Calu3 (cell line): ENCODE results near the gene ESRRB. TPM values are rescaled to one million over a fixed set of nuclear protein-coding genes. Genes with fewer than 3 reads are reported as not detected.

ENCODE experiments used
- BruUV-seq: library from RNA; stranded (reverse); fragments of 400-500 nt; replicated peaks from 2 replicates; lab custom pipeline; 2021; lab: Mats Ljungman, UMichigan
- CTCF ChIA-PET: fragments of 300-600 bp; sonication (Branson Sonifier 250); formaldehyde crosslinking; loops from one replicate; lab custom pipeline; 2022; ENCODE audit warnings: antibody characterized with exemption; lab: Charles Lee
- DNase-seq: peaks from one replicate; pipeline ENCODE4 v3.0.0; 2022
- H3K27ac Mint-ChIP-seq: one replicate; pipeline ENCODE4 v1.8.0; 2022; ENCODE audit warnings: mixed read lengths; ENCODE audit not compliant: unreplicated experiment
- H3K27me3 Mint-ChIP-seq: one replicate; pipeline ENCODE4 v1.8.0; 2022; ENCODE audit warnings: mixed read lengths; ENCODE audit not compliant: unreplicated experiment
- H3K36me3 Mint-ChIP-seq: one replicate; pipeline ENCODE4 v1.8.0; 2022; ENCODE audit warnings: mild to moderate bottlenecking, moderate library complexity, mixed read lengths; ENCODE audit not compliant: insufficient read depth, unreplicated experiment
- H3K4me1 Mint-ChIP-seq: one replicate; pipeline ENCODE4 v1.8.0; 2022; ENCODE audit warnings: mild to moderate bottlenecking, low read depth, mixed read lengths; ENCODE audit not compliant: unreplicated experiment
- H3K4me3 Mint-ChIP-seq: one replicate; pipeline ENCODE4 v1.8.0; 2022; ENCODE audit warnings: mild to moderate bottlenecking, low read depth, moderate library complexity, mixed read lengths; ENCODE audit not compliant: unreplicated experiment
- H3K9me3 Mint-ChIP-seq: one replicate; pipeline ENCODE4 v1.8.0; 2022; ENCODE audit warnings: low read depth, mixed read lengths; ENCODE audit not compliant: unreplicated experiment
- CTCF ChIP-seq: fragments of 200-600 bp; IDR thresholded peaks from one replicate; pipeline ENCODE4 v1.8.0; 2022; ENCODE audit warnings: antibody characterized with exemption; ENCODE audit not compliant: unreplicated experiment
- intact Hi-C: fragments of 100-400 bp; cut with micrococcal nuclease; formaldehyde crosslinking; loops from one replicate; pipeline ENCODE4 v1.10.0; 2022; ENCODE audit not compliant: unreplicated experiment
- total RNA-seq: library from RNA; stranded (reverse); gene quantifications from 2 replicates; pipeline ENCODE4 v1.2.3, GENCODE V29; 2022

Gene ESRRB
- total RNA-seq, 1 experiment from 2014 or later, result 0.21 TPM

- H3K27me3 Mint-ChIP-seq, result peaks cover 72% of the 10 kb centered on the region
- no peak for DNase-seq
- no peaks in the 10 kb centered on the region for H3K9me3 Mint-ChIP-seq
- H3K27ac Mint-ChIP-seq, result no peak overlapping the region
- CTCF ChIA-PET, result no interaction called here
- no peak overlapping the region for H3K4me3 Mint-ChIP-seq
- no peaks in the 10 kb centered on the region for H3K36me3 Mint-ChIP-seq
- H3K4me1 Mint-ChIP-seq, result no peaks in the 10 kb centered on the region
- BruUV-seq, result no TSS peak
- no peak for TF ChIP-seq CTCF
- intact Hi-C loops, result loop anchor here (10.0 kb wide), 1 partner anchor 485 kb away; no protein-coding TSS in a partner anchor
Measured at GRCh38 chr14:76389841-76390240, 13.9 kb downstream of the ESRRB start.

GRCh38 chr14:76390621-76391020 lies 14.7 kb downstream of the ESRRB start:
- no TSS peak for BruUV-seq
- Mint-ChIP-seq H3K4me1 (no peaks in the 10 kb centered on the region), H3K4me3 (no peak overlapping the region), H3K9me3 (no peaks in the 10 kb centered on the region), H3K27me3 (peaks cover 65% of the 10 kb centered on the region), H3K27ac (no peak overlapping the region), H3K36me3 (no peaks in the 10 kb centered on the region)
- no peak for DNase-seq
- no peak for TF ChIP-seq CTCF
- CTCF ChIA-PET, result no interaction called here
- intact Hi-C loops, result no loop called here

GRCh38 chr14:76391981-76392690 lies 16.2 kb downstream of the ESRRB start:
- no peaks in the 10 kb centered on the region for H3K36me3 Mint-ChIP-seq
- no peak overlapping the region for H3K4me3 Mint-ChIP-seq
- no peak for DNase-seq
- H3K27me3 Mint-ChIP-seq, result peaks cover 61% of the 10 kb centered on the region
- CTCF ChIA-PET, result no interaction called here
- intact Hi-C loops, result no loop called here
- no peak for TF ChIP-seq CTCF
- H3K4me1 Mint-ChIP-seq, result no peaks in the 10 kb centered on the region
- no peaks in the 10 kb centered on the region for H3K9me3 Mint-ChIP-seq
- H3K27ac Mint-ChIP-seq, result no peak overlapping the region
- no TSS peak for BruUV-seq

GRCh38 chr14:76394569-76394968 lies 18.6 kb downstream of the ESRRB start:
- no peaks in the 10 kb centered on the region for H3K36me3 Mint-ChIP-seq
- intact Hi-C loops, result no loop called here
- no TSS peak for BruUV-seq
- TF ChIP-seq CTCF, result no peak
- CTCF ChIA-PET, result interaction anchor here (0.7 kb wide), 1 partner anchor 727 kb away, joined by 3 read pairs; no protein-coding TSS in a partner anchor
- no peak for DNase-seq
- no peak overlapping the region for H3K27ac Mint-ChIP-seq
- peaks cover 70% of the 10 kb centered on the region for H3K27me3 Mint-ChIP-seq
- no peaks in the 10 kb centered on the region for H3K9me3 Mint-ChIP-seq
- no peaks in the 10 kb centered on the region for H3K4me1 Mint-ChIP-seq
- H3K4me3 Mint-ChIP-seq, result no peak overlapping the region
